ENCODE data around the gene TEX50. TPM values are rescaled to one million over a fixed set of nuclear protein-coding genes. Genes with fewer than 3 reads are reported as not detected.
"Not testable (repeated sequence)": the region's sequence is repeated elsewhere in the genome, so short reads cannot be mapped to it uniquely, and the experiment has no call there.

Gene TEX50
- total RNA-seq, 1 donor = not detected

- DNase-seq (ENCODE audit: low read depth) = peak; percentile 14
- no peak for TF ChIP-seq CTCF (IDR thresholded peaks at IDR 0.05; ENCODE audit: insufficient read depth, low read depth, low read length)
- H3K4me3 ChIP-seq (ENCODE audit: low read depth, low read length) = peak within 1 kb of the TSS; percentile 24
These were observed 34.4 kb downstream of the TEX50 start, which contains the start of gene ANKRD45 for GRCh38 chr1:173669491-173669941. TSS of gene ANKRD45 (minus strand) at chr1:173669851. CDS start at chr1:173659418, 10,433 bp downstream.

- not testable (repeated sequence) for DNase-seq (ENCODE audit: low read depth); H3K4me3 ChIP-seq (ENCODE audit: low read depth, low read length)
These were observed 39.4 kb downstream of the TEX50 start for GRCh38 chr1:173674496-173674895.

GRCh38 chr1:173680152-173680551, 45.0 kb downstream of the TEX50 start:
- DNase-seq (ENCODE audit: low read depth); H3K4me3 ChIP-seq (ENCODE audit: low read depth, low read length): not testable (repeated sequence)

- TF ChIP-seq CTCF (IDR thresholded peaks at IDR 0.05; ENCODE audit: insufficient read depth, low read depth, low read length) = no peak
- peak; percentile 58 for DNase-seq (ENCODE audit: low read depth)
- H3K4me3 ChIP-seq (ENCODE audit: low read depth, low read length) = no peak overlapping the region
These were observed 47.0 kb downstream of the TEX50 start for GRCh38 chr1:173682184-173682583.

GRCh38 chr1:173683838-173684237, 48.7 kb downstream of the TEX50 start:
- H3K4me3 ChIP-seq (ENCODE audit: low read depth, low read length); DNase-seq (ENCODE audit: low read depth): not testable (repeated sequence)

- DNase-seq (ENCODE audit: low read depth); H3K4me3 ChIP-seq (ENCODE audit: low read depth, low read length): not testable (repeated sequence)
These were observed 50.0 kb downstream of the TEX50 start for GRCh38 chr1:173685121-173685520.

Other genes with a start within 250 kb of the TEX50 start
- 356 and 611 TPM in 2 replicates for gene PRDX6, start 158.0 kb upstream of the TEX50 start, total RNA-seq
- gene SLC9C2, start 32.3 kb upstream of the TEX50 start, total RNA-seq = not detected in 2 replicates
- gene ANKRD45, start 34.5 kb downstream of the TEX50 start, total RNA-seq = 0.43 TPM in 1 of 2 replicates, not detected in the other
- 20.9 and 33.2 TPM in 2 replicates for gene KLHL20, start 79.6 kb downstream of the TEX50 start, total RNA-seq
- 20.6 and 31.5 TPM in 2 replicates for gene DARS2, start 189.3 kb downstream of the TEX50 start, total RNA-seq
- gene CENPL, start 189.5 kb downstream of the TEX50 start, total RNA-seq = 11.6 and 26.3 TPM in 2 replicates
- gene GAS5, start 232.7 kb downstream of the TEX50 start, total RNA-seq = 277 and 367 TPM in 2 replicates
- 5.5 and 7.3 TPM in 2 replicates for gene ZBTB37, start 233.0 kb downstream of the TEX50 start, total RNA-seq

Measured in fibroblast of villous mesenchyme (primary cell).